Gastrocnemius medialis (tissue), 4 donors: ENCODE measurements around the gene LMO3.

Source experiments
- POLR2A ChIP-seq, 2 donors: fragments of 450-650 bp; IDR thresholded peaks; one replicate each; pipeline ENCODE4 v1.6.1; 2017; ENCODE audit warnings: antibody characterized with exemption in 2 of 2, mild to moderate bottlenecking in 2 of 2, moderate library complexity in 2 of 2
- TF ChIP-seq, protein P1 (sequence below), 5 experiments: fragments of 450-650 bp in 3 of 5; fragments of 200-600 bp in 2 of 5; sonication (generic) in 2 of 5; IDR thresholded peaks in 4 of 5; conservative IDR thresholded peaks in 1 of 5; 1 replicate in 4 of 5; 2 replicates in 1 of 5; pipeline ENCODE4 v1.5.1; 2016 to 2019; ENCODE audit warnings: antibody characterized with exemption in 5 of 5, mild to moderate bottlenecking in 3 of 5, moderate library complexity in 3 of 5

DNA sequence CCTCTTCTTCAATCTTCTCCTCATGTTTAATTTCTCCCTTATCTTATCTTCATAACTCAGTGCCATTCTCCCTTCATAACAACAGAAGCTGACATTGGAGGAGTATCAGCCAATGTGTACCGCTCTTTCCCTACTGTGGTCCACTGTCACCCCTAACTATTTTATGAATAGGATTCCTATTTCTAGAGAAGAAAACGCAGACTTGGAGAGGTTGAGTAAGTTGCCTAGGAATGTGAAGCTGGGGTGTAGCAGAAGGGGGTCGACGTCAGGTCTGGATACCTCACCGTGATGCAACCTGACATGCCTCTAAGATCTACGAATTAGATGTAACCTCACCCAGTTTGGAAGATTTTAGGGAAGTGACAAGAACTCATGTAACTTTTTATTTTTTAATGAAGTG lies 17.1 kb downstream of the LMO3 start:
- TF ChIP-seq, protein P1, sequence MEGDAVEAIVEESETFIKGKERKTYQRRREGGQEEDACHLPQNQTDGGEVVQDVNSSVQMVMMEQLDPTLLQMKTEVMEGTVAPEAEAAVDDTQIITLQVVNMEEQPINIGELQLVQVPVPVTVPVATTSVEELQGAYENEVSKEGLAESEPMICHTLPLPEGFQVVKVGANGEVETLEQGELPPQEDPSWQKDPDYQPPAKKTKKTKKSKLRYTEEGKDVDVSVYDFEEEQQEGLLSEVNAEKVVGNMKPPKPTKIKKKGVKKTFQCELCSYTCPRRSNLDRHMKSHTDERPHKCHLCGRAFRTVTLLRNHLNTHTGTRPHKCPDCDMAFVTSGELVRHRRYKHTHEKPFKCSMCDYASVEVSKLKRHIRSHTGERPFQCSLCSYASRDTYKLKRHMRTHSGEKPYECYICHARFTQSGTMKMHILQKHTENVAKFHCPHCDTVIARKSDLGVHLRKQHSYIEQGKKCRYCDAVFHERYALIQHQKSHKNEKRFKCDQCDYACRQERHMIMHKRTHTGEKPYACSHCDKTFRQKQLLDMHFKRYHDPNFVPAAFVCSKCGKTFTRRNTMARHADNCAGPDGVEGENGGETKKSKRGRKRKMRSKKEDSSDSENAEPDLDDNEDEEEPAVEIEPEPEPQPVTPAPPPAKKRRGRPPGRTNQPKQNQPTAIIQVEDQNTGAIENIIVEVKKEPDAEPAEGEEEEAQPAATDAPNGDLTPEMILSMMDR (IDR thresholded peaks at IDR 0.05 in 4 of 5, conservative IDR thresholded peaks at IDR 0.05 in 1 of 5): no peak
- TF ChIP-seq POLR2A (IDR thresholded peaks at IDR 0.05): no peak
